ENCODE results near the gene TM2D3.

TM2D3 gene

GRCh38 chr15:101604124-101604874 lies 47.9 kb downstream of the TM2D3 start:
- TF ChIP-seq CTCF (IDR thresholded peaks at IDR 0.05): no peak
- H3K4me3 ChIP-seq (ENCODE audit: low read depth in 1 of 2, low read length in 1 of 2): no peak overlapping the region
- H3K36me3 ChIP-seq: no peaks in the 10 kb centered on the region
- H3K9me3 ChIP-seq: no peaks in the 10 kb centered on the region
- no peaks in the 10 kb centered on the region for H3K4me1 ChIP-seq (ENCODE audit: control insufficient read depth in 1 of 2, insufficient read depth in 1 of 2, low read depth in 1 of 2, low read length in 1 of 2)
- no peak overlapping the region for H3K27ac ChIP-seq
- H3K27me3 ChIP-seq: peaks cover 10% of the 10 kb centered on the region

DNA sequence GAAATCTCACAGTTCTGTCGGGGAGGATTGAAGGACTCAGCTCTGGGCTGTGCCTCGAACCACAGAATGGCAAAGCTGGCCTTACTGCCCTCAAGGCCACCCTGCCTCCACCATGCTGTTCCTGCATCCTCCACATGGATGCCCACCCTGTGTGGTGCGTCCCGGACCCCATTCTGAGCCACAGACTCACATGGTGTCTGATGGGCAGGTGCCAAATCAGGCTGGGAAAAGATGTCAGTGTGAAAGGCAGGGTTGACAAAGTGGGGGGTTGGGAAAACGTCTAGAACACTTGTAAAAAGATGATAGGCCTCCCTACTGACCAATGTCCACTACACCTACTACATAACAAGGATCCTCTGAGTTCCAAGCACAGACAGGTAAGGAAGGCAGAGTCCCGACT lies 49.4 kb downstream of the TM2D3 start:
- TF ChIP-seq CTCF (IDR thresholded peaks at IDR 0.05): no peak
- no peaks in the 10 kb centered on the region for H3K4me1 ChIP-seq (ENCODE audit: control insufficient read depth in 1 of 2, insufficient read depth in 1 of 2, low read depth in 1 of 2, low read length in 1 of 2)
- H3K4me3 ChIP-seq (ENCODE audit: low read depth in 1 of 2, low read length in 1 of 2): no peak overlapping the region
- H3K9me3 ChIP-seq: no peaks in the 10 kb centered on the region
- H3K36me3 ChIP-seq: no peaks in the 10 kb centered on the region
- peaks cover 18% of the 10 kb centered on the region for H3K27me3 ChIP-seq
- H3K27ac ChIP-seq: no peak overlapping the region

DNA sequence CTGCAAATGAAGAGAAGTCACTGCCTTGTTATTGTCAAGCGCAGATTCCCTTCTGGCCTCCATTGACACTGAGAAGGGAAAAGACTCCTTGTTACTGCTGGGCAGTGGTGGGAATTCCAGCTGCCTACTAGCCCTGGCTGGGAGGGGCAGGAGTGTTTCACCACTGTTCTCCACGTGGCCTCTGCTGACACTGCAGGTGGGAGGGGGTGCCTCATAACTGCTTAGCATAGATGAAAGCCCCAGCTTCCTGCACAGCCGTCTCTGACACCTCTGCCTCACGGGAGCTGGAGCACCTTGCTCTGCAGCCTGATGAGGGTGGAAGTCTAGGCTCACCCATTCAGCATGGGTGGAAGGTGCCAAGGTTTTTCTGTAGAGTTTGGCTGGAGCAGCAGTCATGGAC lies 52.1 kb downstream of the TM2D3 start:
- TF ChIP-seq CTCF (IDR thresholded peaks at IDR 0.05): no peak
- Histone ChIP-seq H3K4me3 (ENCODE audit: low read depth in 1 of 2, low read length in 1 of 2) (no peak overlapping the region), H3K27ac (no peak overlapping the region), H3K27me3 (peaks cover 18% of the 10 kb centered on the region), H3K9me3 (no peaks in the 10 kb centered on the region), H3K36me3 (no peaks in the 10 kb centered on the region), H3K4me1 (ENCODE audit: control insufficient read depth in 1 of 2, insufficient read depth in 1 of 2, low read depth in 1 of 2, low read length in 1 of 2) (no peaks in the 10 kb centered on the region)

DNA sequence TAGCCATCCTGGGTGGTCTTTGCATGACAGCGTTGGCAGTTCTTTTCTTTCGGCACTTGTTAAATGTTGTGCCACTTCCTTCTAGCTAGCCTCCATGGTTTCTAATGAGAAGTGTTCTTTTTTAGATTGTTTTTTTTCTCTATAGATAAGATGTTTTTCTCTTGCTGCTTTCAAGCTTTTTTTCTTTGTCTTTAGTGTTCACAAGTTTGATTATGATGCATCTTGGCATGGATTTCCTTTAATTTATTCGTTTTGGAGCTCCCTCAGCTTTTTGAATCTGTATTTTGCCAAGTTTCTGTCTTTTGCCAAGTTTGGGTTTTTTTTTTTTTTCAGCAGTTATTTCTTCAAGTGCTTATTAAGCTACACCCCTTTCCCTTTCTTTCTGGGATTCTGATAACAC lies 53.1 kb downstream of the TM2D3 start:
- no peak overlapping the region for H3K4me3 ChIP-seq (ENCODE audit: low read depth in 1 of 2, low read length in 1 of 2)
- peaks cover 18% of the 10 kb centered on the region for H3K27me3 ChIP-seq
- H3K9me3 ChIP-seq: no peaks in the 10 kb centered on the region
- no peaks in the 10 kb centered on the region for H3K36me3 ChIP-seq
- no peaks in the 10 kb centered on the region for H3K4me1 ChIP-seq (ENCODE audit: control insufficient read depth in 1 of 2, insufficient read depth in 1 of 2, low read depth in 1 of 2, low read length in 1 of 2)
- H3K27ac ChIP-seq: no peak overlapping the region
- no peak for TF ChIP-seq CTCF (IDR thresholded peaks at IDR 0.05)

DNA sequence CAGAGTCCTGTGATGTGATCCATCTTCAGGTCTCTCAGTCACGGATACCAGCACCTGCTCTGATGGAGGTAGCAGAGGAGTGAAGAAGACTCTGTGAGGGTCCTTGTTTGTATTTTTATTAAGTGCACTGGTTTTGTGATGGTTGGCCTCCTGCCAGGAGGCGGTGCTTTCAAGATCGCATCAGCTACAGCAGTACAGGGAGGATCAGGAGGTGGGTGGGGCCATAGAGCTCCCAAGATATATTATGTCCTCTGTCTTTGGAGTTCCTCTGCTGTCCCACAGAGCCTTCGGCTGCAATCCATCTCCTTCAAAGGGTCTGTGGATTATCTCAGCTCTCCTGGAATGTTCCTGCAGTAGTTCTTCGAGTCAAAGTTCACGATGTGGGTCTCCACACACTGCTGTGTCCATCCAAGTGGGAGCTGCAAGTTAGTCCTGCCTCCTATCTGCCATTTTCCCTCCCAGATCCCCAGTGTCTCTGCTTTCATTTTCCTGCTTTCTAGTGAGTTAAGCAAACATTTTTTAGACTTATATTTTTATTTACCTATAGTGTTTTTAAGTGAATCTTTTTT lies 54.7 kb downstream of the TM2D3 start:
- Histone ChIP-seq H3K27ac (no peak overlapping the region), H3K4me1 (ENCODE audit: control insufficient read depth in 1 of 2, insufficient read depth in 1 of 2, low read depth in 1 of 2, low read length in 1 of 2) (no peaks in the 10 kb centered on the region), H3K4me3 (ENCODE audit: low read depth in 1 of 2, low read length in 1 of 2) (no peak overlapping the region), H3K36me3 (no peaks in the 10 kb centered on the region), H3K27me3 (peaks cover 18% of the 10 kb centered on the region), H3K9me3 (no peaks in the 10 kb centered on the region)
- no peak for TF ChIP-seq CTCF (IDR thresholded peaks at IDR 0.05)
